ENCODE results near the gene CCDC71.

CCDC71 gene

GRCh38 chr3:49175530-49175929 lies 9.4 kb upstream of the CCDC71 start:
- no peak overlapping the region for H2AFZ ChIP-seq
- H3K27ac ChIP-seq = no peak overlapping the region
- H3K36me3 ChIP-seq (ENCODE audit: control insufficient read depth, insufficient read depth, low read length) = no peaks in the 10 kb centered on the region
- peaks cover 15% of the 10 kb centered on the region for H3K4me1 ChIP-seq
- H3K4me2 ChIP-seq (ENCODE audit: low read length) = no peak overlapping the region
- no peak overlapping the region for H3K4me3 ChIP-seq (ENCODE audit: low read depth, low read length)
- TF ChIP-seq, protein P1, sequence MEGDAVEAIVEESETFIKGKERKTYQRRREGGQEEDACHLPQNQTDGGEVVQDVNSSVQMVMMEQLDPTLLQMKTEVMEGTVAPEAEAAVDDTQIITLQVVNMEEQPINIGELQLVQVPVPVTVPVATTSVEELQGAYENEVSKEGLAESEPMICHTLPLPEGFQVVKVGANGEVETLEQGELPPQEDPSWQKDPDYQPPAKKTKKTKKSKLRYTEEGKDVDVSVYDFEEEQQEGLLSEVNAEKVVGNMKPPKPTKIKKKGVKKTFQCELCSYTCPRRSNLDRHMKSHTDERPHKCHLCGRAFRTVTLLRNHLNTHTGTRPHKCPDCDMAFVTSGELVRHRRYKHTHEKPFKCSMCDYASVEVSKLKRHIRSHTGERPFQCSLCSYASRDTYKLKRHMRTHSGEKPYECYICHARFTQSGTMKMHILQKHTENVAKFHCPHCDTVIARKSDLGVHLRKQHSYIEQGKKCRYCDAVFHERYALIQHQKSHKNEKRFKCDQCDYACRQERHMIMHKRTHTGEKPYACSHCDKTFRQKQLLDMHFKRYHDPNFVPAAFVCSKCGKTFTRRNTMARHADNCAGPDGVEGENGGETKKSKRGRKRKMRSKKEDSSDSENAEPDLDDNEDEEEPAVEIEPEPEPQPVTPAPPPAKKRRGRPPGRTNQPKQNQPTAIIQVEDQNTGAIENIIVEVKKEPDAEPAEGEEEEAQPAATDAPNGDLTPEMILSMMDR (IDR thresholded peaks at IDR 0.05) = no peak
- no peaks in the 10 kb centered on the region for H3K79me2 ChIP-seq
- H3K27me3 ChIP-seq (ENCODE audit: control insufficient read depth, insufficient read depth, low read length) = no peaks in the 10 kb centered on the region
- no peaks in the 10 kb centered on the region for H3K9me3 ChIP-seq (ENCODE audit: control insufficient read depth, low read length)
- H3K9ac ChIP-seq = no peak overlapping the region

DNA sequence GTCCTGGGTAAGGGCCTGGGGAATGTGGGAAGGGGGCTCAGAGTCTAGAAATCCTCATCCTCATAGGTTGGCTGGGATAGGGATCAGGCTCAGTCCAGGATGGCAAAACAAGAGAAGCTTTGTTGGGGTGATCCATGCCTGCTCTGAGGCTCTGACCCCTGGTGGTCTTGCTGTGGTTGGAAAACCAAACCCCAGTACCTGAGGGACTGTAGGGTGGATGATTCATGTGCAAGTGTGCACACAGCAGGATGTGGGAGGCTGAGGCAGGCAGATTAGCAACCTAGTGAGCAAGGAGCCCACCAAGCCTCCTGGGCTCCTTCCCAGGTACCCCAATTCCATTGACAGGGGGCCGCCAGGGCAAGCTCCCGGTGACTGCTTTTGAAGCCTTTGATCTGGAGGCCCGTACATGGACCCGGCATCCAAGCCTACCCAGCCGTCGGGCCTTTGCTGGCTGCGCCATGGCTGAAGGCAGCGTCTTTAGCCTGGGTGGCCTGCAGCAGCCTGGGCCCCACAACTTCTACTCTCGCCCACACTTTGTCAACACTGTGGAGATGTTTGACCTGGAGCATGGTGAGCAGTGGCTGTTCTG lies 8.4 kb upstream of the CCDC71 start:
- Histone ChIP-seq H3K4me2 (ENCODE audit: low read length) (no peak overlapping the region), H2AFZ (no peak overlapping the region), H3K27ac (no peak overlapping the region), H3K4me3 (ENCODE audit: low read depth, low read length) (no peak overlapping the region), H3K79me2 (no peaks in the 10 kb centered on the region), H3K27me3 (ENCODE audit: control insufficient read depth, insufficient read depth, low read length) (no peaks in the 10 kb centered on the region), H3K9me3 (ENCODE audit: control insufficient read depth, low read length) (no peaks in the 10 kb centered on the region), H3K4me1 (peaks cover 17% of the 10 kb centered on the region), H3K36me3 (ENCODE audit: control insufficient read depth, insufficient read depth, low read length) (no peaks in the 10 kb centered on the region), H3K9ac (no peak overlapping the region)
- TF ChIP-seq, protein P1 (IDR thresholded peaks at IDR 0.05) = no peak

DNA sequence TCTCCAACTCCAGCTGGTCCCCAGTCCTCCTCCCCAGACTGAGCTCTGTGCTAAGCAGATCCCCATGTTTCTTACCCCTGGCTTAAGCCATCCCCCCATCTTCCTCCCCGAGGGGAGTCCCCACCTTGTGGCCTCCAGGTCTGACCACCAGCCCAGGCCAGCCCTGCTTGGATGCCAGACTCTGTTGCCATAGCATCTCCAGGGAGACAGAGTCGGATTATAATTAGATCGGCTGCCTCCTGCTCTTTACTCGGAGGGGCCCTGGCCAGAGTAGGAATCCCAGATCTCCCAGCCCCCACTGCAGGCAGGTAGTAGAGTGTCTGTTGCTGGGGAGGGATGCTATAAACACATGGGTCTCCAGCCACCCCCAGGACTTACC lies 7.7 kb upstream of the CCDC71 start:
- no peak overlapping the region for H2AFZ ChIP-seq
- peak overlapping the region; percentile 97 for H3K4me2 ChIP-seq (ENCODE audit: low read length)
- H3K9ac ChIP-seq = no peak overlapping the region
- peak overlapping the region; percentile 68 for H3K27ac ChIP-seq
- TF ChIP-seq, protein P1 (IDR thresholded peaks at IDR 0.05) = no peak
- H3K9me3 ChIP-seq (ENCODE audit: control insufficient read depth, low read length) = no peaks in the 10 kb centered on the region
- H3K36me3 ChIP-seq (ENCODE audit: control insufficient read depth, insufficient read depth, low read length) = no peaks in the 10 kb centered on the region
- no peaks in the 10 kb centered on the region for H3K79me2 ChIP-seq
- no peak overlapping the region for H3K4me3 ChIP-seq (ENCODE audit: low read depth, low read length)
- H3K27me3 ChIP-seq (ENCODE audit: control insufficient read depth, insufficient read depth, low read length) = no peaks in the 10 kb centered on the region
- peaks cover 17% of the 10 kb centered on the region for H3K4me1 ChIP-seq

DNA sequence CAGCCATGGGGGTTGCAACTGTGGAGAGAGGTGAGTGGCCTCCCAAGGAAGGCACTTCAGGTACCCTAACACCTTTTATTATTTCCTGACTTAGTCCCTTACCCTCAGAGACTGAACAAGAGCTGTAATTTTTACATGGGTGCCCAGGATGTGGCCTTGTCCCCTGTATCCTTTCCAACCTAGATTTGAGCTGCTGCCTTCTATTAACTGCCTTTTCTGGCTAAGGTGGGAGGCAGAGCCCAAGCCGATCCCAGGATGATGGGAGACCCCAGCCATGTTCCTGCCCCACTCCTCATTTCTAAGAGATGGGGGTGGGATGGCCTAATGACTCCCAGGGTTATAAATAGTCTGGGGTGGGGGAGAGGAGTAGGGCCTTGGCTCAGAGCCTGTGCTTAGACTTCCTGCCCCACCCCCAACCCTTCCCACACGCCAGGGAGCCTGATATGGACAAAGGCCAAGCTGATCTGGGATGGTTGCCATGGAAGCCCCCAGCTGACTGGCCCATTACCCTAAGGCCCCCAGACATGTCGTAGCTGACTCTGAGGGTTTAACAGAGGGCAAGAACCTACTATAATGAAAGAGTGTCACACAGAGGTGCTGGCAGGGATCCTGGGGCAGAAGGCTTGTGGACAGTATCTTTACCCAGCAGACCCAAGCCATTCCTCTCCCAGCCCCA lies 7.1 kb upstream of the CCDC71 start:
- TF ChIP-seq, protein P1 (IDR thresholded peaks at IDR 0.05) = no peak
- Histone ChIP-seq H3K4me2 (ENCODE audit: low read length) (peak overlapping the region; percentile 97), H3K27me3 (ENCODE audit: control insufficient read depth, insufficient read depth, low read length) (no peaks in the 10 kb centered on the region), H2AFZ (peak overlapping the region; percentile 51), H3K9me3 (ENCODE audit: control insufficient read depth, low read length) (no peaks in the 10 kb centered on the region), H3K4me3 (ENCODE audit: low read depth, low read length) (peak overlapping the region; percentile 76), H3K79me2 (no peaks in the 10 kb centered on the region), H3K27ac (peak overlapping the region; percentile 68), H3K4me1 (peaks cover 17% of the 10 kb centered on the region), H3K36me3 (ENCODE audit: control insufficient read depth, insufficient read depth, low read length) (no peaks in the 10 kb centered on the region), H3K9ac (no peak overlapping the region)

Measured in parathyroid adenoma (tissue), 2 donors.